GM12864 (cell line): ENCODE measurements around the gene PJA2.

ENCODE experiments used
- DNase-seq: peaks from one replicate; pipeline ENCODE4 v3.0.0-alpha.2; 2011; ENCODE audit warnings: low read depth
- H3K4me3 ChIP-seq: 2 replicates; pipeline ENCODE4 v1.5.1; 2011; ENCODE audit warnings: mild to moderate bottlenecking, low read depth, low read length, control low read depth
- TF ChIP-seq, protein P1 (sequence below): IDR thresholded peaks from 2 replicates; pipeline ENCODE4 v1.5.1; 2011; ENCODE audit warnings: low read depth, mild to moderate bottlenecking, moderate library complexity, low read length, control low read depth, inconsistent platforms; ENCODE audit errors: missing control alignments

The PJA2 gene

DNA sequence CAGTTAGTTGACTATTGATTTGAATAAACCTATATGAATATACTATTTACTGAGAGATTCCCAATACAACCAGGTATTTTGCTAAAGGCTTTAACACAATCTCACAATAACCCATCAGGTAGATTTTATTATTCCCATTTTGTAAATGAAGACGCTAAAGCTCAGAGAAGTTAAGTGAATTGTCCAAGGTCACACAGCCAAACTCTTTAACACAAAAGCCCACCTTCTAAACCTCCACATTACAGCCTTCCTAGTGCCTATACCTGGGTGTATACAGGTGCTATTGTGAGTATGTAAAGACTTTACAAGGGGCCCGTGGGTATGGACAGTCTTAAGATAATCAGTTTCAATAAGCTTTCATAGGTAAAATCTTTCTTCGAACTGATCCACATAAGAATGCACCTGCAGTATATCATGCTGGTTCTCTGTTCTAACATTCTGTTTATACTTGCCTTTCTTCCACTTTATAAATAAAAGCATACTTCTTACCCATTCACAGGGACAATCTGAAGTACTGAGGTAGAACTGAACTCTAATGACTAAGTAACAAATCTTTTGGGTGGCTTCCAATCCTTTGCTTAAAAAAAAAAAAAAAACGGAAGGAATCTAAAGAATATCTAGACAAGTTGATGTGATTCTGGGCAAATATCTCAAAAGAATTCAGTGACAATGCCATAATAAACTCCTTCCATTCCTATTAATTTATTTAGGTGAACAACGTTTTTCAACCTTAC is 59.1 kb downstream of the PJA2 start:
- DNase-seq, result no peak
- H3K4me3 ChIP-seq, result no peak overlapping the region
- TF ChIP-seq, protein P1, sequence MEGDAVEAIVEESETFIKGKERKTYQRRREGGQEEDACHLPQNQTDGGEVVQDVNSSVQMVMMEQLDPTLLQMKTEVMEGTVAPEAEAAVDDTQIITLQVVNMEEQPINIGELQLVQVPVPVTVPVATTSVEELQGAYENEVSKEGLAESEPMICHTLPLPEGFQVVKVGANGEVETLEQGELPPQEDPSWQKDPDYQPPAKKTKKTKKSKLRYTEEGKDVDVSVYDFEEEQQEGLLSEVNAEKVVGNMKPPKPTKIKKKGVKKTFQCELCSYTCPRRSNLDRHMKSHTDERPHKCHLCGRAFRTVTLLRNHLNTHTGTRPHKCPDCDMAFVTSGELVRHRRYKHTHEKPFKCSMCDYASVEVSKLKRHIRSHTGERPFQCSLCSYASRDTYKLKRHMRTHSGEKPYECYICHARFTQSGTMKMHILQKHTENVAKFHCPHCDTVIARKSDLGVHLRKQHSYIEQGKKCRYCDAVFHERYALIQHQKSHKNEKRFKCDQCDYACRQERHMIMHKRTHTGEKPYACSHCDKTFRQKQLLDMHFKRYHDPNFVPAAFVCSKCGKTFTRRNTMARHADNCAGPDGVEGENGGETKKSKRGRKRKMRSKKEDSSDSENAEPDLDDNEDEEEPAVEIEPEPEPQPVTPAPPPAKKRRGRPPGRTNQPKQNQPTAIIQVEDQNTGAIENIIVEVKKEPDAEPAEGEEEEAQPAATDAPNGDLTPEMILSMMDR, result no peak

DNA sequence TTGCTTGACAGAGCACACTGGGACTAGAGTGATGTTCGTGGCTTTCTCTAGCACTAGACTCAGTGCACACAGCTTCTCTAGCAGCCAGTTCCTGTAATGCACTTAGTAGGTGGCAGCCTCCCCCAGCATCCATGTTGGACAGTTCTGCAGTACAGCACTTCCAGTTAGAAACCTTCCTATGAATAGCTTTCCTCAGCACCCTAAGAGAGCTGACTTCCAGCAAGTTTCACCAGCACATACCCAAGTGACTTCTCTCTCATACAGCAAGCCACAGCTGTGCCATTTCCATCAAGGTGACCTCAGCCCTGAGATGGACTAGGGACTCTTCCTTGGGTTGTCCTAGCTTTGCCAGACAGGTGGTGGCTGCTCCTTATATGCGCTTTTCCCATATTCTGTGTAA is 60.4 kb downstream of the PJA2 start:
- DNase-seq, result no peak

DNA sequence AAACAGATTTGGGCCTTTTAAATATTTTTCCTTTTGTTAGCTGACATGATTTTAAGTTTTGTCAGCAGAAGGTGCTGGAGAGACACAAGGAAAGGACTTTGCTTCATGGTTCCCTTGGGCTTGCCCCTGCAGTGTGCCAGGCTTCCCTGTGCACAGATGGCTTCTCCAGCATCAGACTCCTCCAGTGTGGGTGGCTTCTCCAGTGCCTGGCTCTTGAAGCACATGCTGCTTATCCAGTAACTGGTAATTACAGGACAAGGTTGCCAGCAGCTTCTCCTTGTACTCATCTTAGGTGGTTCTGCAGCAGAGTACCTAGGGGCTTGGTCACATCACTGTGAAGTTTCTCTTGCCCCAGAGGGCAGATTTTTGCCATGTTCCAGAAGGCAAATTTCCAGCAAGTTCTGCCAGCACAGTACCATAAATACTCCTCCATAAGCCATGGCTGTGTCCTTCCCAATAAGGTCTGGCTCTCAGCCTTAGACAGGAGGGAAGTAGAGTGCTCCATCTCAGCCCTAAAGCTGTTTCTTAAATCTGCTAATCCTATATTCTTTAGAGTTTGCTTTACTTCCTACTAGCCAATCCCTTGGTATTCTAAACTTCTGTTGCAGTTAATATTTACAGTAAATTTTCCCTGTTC is 62.4 kb downstream of the PJA2 start:
- DNase-seq, result no peak

More for the DNA sequence above, 60.4 kb downstream of the PJA2 start:
- no peak overlapping the region for H3K4me3 ChIP-seq
- TF ChIP-seq, protein P1, result no peak

DNA sequence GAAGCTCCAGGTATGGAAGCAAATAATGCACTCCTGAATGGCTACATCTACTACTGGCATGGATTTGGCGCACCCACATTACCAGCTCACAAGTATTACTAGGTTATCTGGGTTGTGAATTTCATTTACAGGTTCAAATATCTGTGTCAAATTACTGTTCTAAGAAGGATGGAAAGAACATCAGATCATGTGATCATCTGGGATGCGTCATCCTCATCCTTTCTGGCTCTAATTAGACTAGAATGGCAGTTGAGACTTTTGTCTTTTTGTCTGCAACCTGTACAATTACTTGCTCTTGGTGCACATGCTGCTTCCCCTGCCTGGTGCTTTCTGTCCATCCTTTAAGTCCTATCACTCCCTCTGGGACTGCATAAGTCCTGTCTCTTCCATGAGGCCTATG is 64.1 kb downstream of the PJA2 start:
- TF ChIP-seq, protein P1, result no peak
- H3K4me3 ChIP-seq, result no peak overlapping the region
- no peak for DNase-seq

More for the DNA sequence above, 62.4 kb downstream of the PJA2 start:
- no peak overlapping the region for H3K4me3 ChIP-seq
- TF ChIP-seq, protein P1, result no peak

DNA sequence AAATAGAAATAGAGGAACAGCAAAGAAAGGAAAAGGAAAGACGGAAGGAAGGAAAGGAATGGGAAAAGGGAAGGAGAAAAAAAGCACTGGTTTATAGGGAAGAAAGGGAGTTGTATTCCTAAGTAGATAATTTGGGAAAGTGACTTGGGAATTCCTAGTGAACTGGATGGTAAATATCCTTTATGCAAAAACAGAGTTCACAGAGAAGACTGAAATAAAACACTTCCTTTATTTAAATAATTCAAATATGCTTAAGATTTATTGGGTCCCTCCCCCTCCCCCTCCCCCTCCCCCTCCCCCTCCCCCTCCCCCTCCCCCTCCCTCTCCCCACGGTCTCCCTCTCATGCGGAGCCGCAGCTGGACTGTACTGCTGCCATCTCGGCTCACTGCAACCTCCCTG is 69.4 kb downstream of the PJA2 start:
- TF ChIP-seq, protein P1, result no peak
- no peak for DNase-seq
- H3K4me3 ChIP-seq, result no peak overlapping the region

DNA sequence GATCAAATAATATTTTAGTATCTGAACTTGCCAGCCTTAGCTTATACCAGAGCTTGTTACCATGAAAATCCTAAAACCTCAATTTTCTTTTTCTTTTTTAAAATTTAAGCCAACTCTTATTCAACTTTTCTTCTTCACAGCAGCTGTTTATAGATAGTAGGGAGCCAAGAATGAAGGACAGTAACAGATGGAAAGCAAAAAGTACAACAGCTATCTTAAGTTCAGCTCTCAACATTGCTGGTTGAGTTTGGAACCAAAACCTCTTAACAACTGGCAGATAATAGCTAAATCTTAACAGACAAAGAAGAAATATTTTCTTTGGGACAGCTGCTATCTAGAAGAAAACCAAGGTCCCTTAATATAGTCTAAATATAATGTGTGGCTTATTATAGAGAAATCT is 74.7 kb downstream of the PJA2 start:
- TF ChIP-seq, protein P1, result no peak
- DNase-seq, result no peak
- no peak overlapping the region for H3K4me3 ChIP-seq
